GM23338 (cell line): Measurements from ENCODE around the gene OPTN.

Experiments
- CREB1 ChIP-seq: fragments of 250-450 bp; sonication (Bioruptor Pico); IDR thresholded peaks from 2 replicates; pipeline ENCODE4 v1.5.0; 2020; ENCODE audit warnings: low read depth, mild to moderate bottlenecking, moderate library complexity
- CTCF ChIP-seq, 2 experiments: fragments of 200-600 bp in 1 of 2; sonication (generic) in 1 of 2; conservative IDR thresholded peaks; 2 replicates each; pipeline versions ENCODE4 v1.5.1 to v1.6.1; 2016 to 2017; ENCODE audit warnings: antibody characterized with exemption in 2 of 2, low read depth in 2 of 2, mild to moderate bottlenecking in 2 of 2, moderate library complexity in 1 of 2
- EZH2 ChIP-seq: fragments of 200-600 bp; sonication (generic); IDR thresholded peaks from one replicate; pipeline ENCODE4 v1.8.0; 2017; ENCODE audit warnings: antibody characterized with exemption, mild to moderate bottlenecking, low read depth; ENCODE audit not compliant: unreplicated experiment
- EZH2phosphoT487 ChIP-seq: fragments of 200-600 bp; sonication (generic); IDR thresholded peaks from one replicate; pipeline ENCODE4 v1.8.1; 2018; ENCODE audit warnings: antibody characterized with exemption; ENCODE audit not compliant: unreplicated experiment
- POLR2AphosphoS5 ChIP-seq: IDR thresholded peaks from 2 replicates; pipeline ENCODE4 v1.6.1; 2016; ENCODE audit warnings: antibody characterized with exemption, low read depth
- REST ChIP-seq: IDR thresholded peaks from one replicate; pipeline ENCODE4 v1.6.1; 2018; ENCODE audit warnings: antibody characterized with exemption; ENCODE audit not compliant: unreplicated experiment
- STAT1 ChIP-seq: IDR thresholded peaks from one replicate; pipeline ENCODE4 v1.6.1; 2016; ENCODE audit warnings: antibody characterized with exemption; ENCODE audit not compliant: unreplicated experiment
- ZNF331 ChIP-seq: fragments of 250-450 bp; sonication (Bioruptor Pico); IDR thresholded peaks from 2 replicates; pipeline ENCODE4 v1.5.0; 2020; ENCODE audit warnings: low read depth, mild to moderate bottlenecking, moderate library complexity
- ZNF462 ChIP-seq: fragments of 250-450 bp; sonication (Bioruptor Pico); IDR thresholded peaks from 2 replicates; pipeline ENCODE4 v1.5.0; 2020; ENCODE audit warnings: mild to moderate bottlenecking, moderate library complexity

- TF ChIP-seq POLR2AphosphoS5 (no peak), CTCF (conservative IDR thresholded peaks at IDR 0.05; ENCODE audit: low read depth in 2 of 2) (no peak), EZH2 (no peak), CREB1 (CRISPR knock-in tag) (no peak), EZH2phosphoT487 (no peak), REST (no peak), STAT1 (no peak), ZNF462 (no peak), ZNF331 (CRISPR knock-in tag) (no peak)
These were observed 65.2 kb downstream of the OPTN start for GRCh38 chr10:13165177-13165576.
